GM10266 (cell line): ENCODE data around the gene SPATA13.

Experiments
- DNase-seq: peaks from one replicate; pipeline ENCODE4 v3.0.0; 2012; ENCODE audit errors: extremely low spot score
- TF ChIP-seq, protein P1 (sequence below): IDR thresholded peaks from 2 replicates; pipeline ENCODE4 v1.5.1; 2012; ENCODE audit warnings: mild to moderate bottlenecking, low read depth; ENCODE audit not compliant: control insufficient read depth, insufficient read depth; ENCODE audit errors: missing control alignments

SPATA13 gene

DNA sequence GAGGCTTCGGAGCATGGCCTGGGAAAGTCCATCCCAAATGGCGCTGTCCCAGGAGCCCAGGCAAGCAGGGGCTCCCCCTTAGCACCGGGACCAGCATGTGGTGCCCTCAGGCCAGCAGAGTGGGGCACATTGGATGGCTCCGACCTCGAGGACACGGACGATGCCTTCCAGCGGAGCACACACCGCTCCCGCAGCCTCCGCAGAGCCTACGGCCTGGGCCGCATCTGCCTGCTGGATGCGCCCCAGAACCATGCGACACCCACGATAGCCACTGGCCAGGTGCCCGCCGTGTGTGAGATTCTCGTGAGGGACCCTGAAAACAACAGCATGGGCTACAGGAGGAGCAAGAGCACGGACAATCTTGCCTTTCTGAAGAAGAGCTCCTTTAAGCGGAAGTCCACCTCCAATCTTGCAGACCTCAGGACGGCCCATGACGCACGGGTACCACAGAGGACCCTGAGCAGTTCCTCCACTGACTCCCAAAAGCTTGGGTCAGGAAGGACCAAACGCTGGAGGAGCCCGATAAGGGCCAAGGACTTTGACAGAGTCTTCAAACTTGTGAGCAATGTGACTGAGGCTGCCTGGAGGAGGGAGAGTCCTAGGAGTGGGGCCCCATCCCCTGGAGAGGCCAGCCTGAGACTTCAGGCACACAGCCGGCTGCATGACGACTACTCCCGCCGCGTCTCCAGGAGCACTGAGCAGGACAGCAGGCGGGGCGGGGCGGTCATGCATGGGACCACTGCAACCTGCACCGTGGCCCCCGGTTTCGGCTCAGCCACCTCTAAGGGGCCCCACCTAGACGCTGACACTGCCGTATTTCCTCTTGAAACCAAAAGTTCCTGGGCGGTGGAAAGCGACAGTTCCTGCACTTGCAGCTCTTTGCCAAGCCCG lies 63.1 kb downstream of the SPATA13 start:
- TF ChIP-seq, protein P1, sequence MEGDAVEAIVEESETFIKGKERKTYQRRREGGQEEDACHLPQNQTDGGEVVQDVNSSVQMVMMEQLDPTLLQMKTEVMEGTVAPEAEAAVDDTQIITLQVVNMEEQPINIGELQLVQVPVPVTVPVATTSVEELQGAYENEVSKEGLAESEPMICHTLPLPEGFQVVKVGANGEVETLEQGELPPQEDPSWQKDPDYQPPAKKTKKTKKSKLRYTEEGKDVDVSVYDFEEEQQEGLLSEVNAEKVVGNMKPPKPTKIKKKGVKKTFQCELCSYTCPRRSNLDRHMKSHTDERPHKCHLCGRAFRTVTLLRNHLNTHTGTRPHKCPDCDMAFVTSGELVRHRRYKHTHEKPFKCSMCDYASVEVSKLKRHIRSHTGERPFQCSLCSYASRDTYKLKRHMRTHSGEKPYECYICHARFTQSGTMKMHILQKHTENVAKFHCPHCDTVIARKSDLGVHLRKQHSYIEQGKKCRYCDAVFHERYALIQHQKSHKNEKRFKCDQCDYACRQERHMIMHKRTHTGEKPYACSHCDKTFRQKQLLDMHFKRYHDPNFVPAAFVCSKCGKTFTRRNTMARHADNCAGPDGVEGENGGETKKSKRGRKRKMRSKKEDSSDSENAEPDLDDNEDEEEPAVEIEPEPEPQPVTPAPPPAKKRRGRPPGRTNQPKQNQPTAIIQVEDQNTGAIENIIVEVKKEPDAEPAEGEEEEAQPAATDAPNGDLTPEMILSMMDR, result no peak
- DNase-seq, result peak; percentile 47

DNA sequence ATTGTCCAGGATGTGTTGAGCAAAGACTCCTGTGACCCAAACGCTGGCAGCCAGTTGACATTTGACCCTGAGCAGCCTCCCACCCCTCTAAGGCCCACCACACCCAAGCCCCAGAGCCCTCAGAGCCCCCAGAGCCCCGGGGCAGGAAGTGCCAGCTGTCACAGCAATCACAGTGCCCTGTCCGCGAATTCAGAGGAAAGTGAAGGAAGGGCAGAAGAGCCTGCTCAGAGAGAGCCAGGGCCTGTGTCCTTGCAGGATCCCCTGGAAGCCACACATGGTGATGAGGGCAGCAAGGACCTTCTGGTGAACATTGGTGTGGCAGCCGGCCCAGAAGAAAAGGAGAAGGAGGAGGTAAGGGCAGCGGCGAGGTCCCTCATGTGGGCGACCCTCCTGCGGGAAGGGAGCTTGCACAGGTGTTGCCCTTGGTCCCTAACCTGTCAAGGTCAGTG lies 63.7 kb downstream of the SPATA13 start:
- TF ChIP-seq, protein P1, result no peak
- no peak for DNase-seq

DNA sequence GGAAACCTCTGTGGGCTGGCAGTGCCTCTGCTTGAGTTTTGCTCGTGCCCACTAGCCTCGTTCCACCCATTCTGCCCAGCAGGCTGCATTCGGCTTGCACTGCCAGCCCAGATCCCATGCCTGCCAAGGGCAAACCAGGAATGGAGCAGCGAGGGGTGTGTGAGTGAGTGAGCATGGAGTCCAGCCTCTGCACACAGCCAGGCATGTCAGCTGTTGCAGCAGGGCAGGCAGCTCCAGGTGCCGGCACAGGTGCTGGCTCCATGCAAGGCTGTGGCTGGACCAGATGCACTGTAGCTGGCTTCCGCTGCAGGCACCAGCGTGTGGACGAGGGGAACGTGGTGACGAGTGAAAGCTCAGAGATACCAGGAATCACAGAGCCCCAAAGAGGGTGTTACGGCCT lies 64.5 kb downstream of the SPATA13 start:
- DNase-seq, result no peak
- TF ChIP-seq, protein P1, result no peak

DNA sequence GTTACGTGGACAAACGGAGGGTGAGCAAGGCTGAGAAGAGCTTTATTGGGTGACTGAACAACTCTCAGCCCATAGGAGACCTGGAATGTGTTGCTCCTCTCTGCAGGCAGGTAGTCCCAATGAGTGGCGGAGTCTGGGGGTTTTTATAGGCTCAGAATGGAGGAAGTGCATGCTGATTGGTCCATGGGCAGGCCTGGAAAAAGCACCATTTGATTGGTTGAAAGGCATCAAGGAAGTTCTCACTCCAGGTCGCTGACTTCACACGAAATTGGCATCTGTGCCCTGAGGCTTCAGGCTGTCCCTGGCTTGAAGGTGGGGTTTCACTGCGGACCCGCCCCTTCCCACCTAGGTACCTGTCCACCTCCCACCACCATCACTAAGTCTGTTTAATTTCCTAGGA lies 65.4 kb downstream of the SPATA13 start:
- TF ChIP-seq, protein P1, result no peak
- DNase-seq, result no peak

DNA sequence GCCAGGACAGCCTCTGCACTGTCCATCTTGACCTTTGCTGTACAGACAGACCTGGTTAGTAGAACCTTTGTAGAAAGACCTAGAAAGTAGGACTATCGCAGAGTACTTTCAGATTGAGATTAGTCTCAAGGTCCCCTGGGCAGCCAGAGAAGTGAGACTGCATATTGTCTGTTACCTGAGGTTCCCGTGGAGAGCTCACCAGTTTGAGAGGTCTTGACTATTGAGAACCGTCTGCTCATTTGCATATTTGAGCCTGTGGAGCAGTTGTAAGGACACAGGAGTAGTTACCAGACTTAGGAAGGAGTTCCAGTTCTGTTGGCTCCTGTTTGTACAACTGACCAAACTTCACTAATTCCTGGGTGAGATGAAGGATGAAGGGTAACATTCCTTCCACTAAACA lies 66.2 kb downstream of the SPATA13 start:
- DNase-seq, result no peak
- TF ChIP-seq, protein P1, result no peak

DNA sequence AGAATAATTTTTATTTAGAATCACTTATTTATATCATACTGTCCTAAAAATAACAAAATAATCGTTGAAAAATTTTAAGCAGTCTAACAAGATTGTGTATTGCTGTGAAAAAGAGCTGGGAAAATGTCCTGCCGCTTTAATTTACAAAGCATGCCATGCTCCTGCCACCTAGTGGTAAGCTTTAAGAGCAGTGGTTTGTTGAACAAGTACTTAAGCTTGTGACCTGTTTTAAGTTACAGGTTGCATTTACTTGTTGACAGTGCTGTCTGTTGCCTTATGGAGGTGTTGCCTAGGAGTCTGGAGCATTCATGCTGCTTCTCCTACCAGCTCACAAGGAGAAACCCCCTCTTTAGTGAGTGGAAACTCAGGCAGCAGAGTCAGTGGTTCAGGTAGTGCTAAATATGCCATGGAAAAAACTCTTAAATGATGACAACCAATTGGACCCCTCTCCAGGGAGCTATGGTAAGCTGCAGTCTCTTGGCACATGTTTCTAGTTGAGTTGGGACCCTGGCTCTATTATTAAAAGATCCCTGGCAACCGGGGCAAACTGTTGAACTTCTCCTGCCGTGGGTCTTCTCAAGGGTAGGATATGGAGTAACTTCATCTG lies 68.4 kb downstream of the SPATA13 start:
- DNase-seq, result peak; percentile 48
- TF ChIP-seq, protein P1, result peak; percentile 85
